Measurements from ENCODE around the gene UTRN. TPM values are rescaled to one million over a fixed set of nuclear protein-coding genes. Genes with fewer than 3 reads are reported as not detected.

UTRN gene
- total RNA-seq, 4 donors from 2014 or later: 95.9 to 251 (median 139) TPM

Other genes with a start within 250 kb of the UTRN start
- 100 to 1,000 TPM; 102 to 123 (median 116) TPM for gene SF3B5, start 189.8 kb upstream of the UTRN start, total RNA-seq
- 10 to 100 TPM in 1 of 4 donors, 1 to 10 TPM in 2, under 1 TPM in 1; 0.62 to 11.0 (median 6.4) TPM for gene STX11, start 134.8 kb upstream of the UTRN start, total RNA-seq